AG20443 (cell line): ENCODE measurements around the gene PLCB4.

ENCODE experiments used
- DNase-seq: peaks from one replicate; pipeline ENCODE4 v3.0.0; 2012; ENCODE audit warnings: low spot score, mixed read lengths

Gene PLCB4

GRCh38 chr20:9498322-9498721 lies 429.4 kb downstream of the PLCB4 start:
- no peak for DNase-seq

GRCh38 chr20:9499126-9499899 lies 430.4 kb downstream of the PLCB4 start:
- no peak for DNase-seq

- DNase-seq = no peak
Observed at GRCh38 chr20:9500121-9500520, 431.2 kb downstream of the PLCB4 start.

- DNase-seq = no peak
Observed at GRCh38 chr20:9501473-9501872, 432.6 kb downstream of the PLCB4 start.

GRCh38 chr20:9503526-9504245 lies 434.8 kb downstream of the PLCB4 start:
- peak; percentile 37 for DNase-seq

- no peak for DNase-seq
Observed at GRCh38 chr20:9506280-9506821, 437.5 kb downstream of the PLCB4 start.

- no peak for DNase-seq
Observed at GRCh38 chr20:9506964-9507369, 438.1 kb downstream of the PLCB4 start.

- DNase-seq = no peak
Observed at GRCh38 chr20:9507544-9508239, 438.8 kb downstream of the PLCB4 start.

- no peak for DNase-seq
Observed at GRCh38 chr20:9508240-9508661, 439.4 kb downstream of the PLCB4 start.

GRCh38 chr20:9508696-9509178 lies 439.9 kb downstream of the PLCB4 start:
- DNase-seq = no peak

- DNase-seq = no peak
Observed at GRCh38 chr20:9509246-9509645, 440.4 kb downstream of the PLCB4 start.

- no peak for DNase-seq
Observed at GRCh38 chr20:9510911-9511310, 442.0 kb downstream of the PLCB4 start.

- no peak for DNase-seq
Observed at GRCh38 chr20:9514072-9514460, 445.2 kb downstream of the PLCB4 start.

GRCh38 chr20:9514461-9515213 lies 445.8 kb downstream of the PLCB4 start, which contains the start of gene LAMP5:
LAMP5 (plus strand) TSS chr20:9514590; CDS start chr20:9514853, 263 bp downstream.
- peak; percentile 59 for DNase-seq

GRCh38 chr20:9515214-9515585 lies 446.3 kb downstream of the PLCB4 start:
- no peak for DNase-seq

GRCh38 chr20:9515741-9516233 lies 446.9 kb downstream of the PLCB4 start:
- no peak for DNase-seq

- DNase-seq = peak; percentile 34
Observed at GRCh38 chr20:9516234-9516871, 447.5 kb downstream of the PLCB4 start.

- no peak for DNase-seq
Observed at GRCh38 chr20:9517297-9518162, 448.6 kb downstream of the PLCB4 start.

- DNase-seq = no peak
Observed at GRCh38 chr20:9518576-9519175, 449.8 kb downstream of the PLCB4 start.
